B cell (primary cell): ENCODE data around the gene RNF217. TPM values are rescaled to one million over a fixed set of nuclear protein-coding genes. Genes with fewer than 3 reads are reported as not detected.

ENCODE experiments used
- ATAC-seq: fragments of 200-7000 bp; cut with Tn5 transposase; one replicate; pipeline ENCODE4 v1.10.0; 2021; ENCODE audit warnings: low read depth, mild to moderate bottlenecking, moderate number of reproducible peaks, moderate library complexity
- CTCF ChIA-PET: fragments of 350-600 bp; sonication (Branson Sonifier 250); formaldehyde crosslinking; loops from one replicate; lab custom pipeline; 2021; ENCODE audit warnings: antibody characterized with exemption, inconsistent platforms; lab: Charles Lee
- POLR2A ChIA-PET: fragments of 350-600 bp; sonication (Branson Sonifier 250); formaldehyde crosslinking; loops from one replicate; lab custom pipeline; 2021; ENCODE audit warnings: antibody characterized with exemption; lab: Charles Lee
- DNase-seq: peaks from one replicate; pipeline ENCODE4 v3.0.0; 2013
- H2AFZ ChIP-seq: 2 replicates; pipeline ENCODE4 v1.6.1; 2012; ENCODE audit warnings: mild to moderate bottlenecking, low read depth, low read length; ENCODE audit not compliant: insufficient read depth, poor library complexity, severe bottlenecking
- H3K27ac ChIP-seq, 2 donors: 1 replicate in 1 of 2; 2 replicates in 1 of 2; pipeline ENCODE4 v1.5.1; 2012 to 2013; ENCODE audit warnings: low read length in 2 of 2, mild to moderate bottlenecking in 2 of 2, moderate library complexity in 1 of 2
- H3K27me3 ChIP-seq, 4 experiments: fragments of 200-600 bp in 1 of 4; sonication (generic) in 1 of 4; replicated peaks in 1 of 4; 1 replicate in 2 of 4; 2 replicates in 2 of 4; pipeline versions ENCODE4 v1.6.1 to v1.7.0; 2013 to 2016; ENCODE audit warnings: low read length in 3 of 4, mild to moderate bottlenecking in 2 of 4, mixed read lengths in 1 of 4, moderate library complexity in 1 of 4; ENCODE audit not compliant: insufficient read depth in 4 of 4, control insufficient read depth in 3 of 4; ENCODE audit errors: control extremely low read depth in 1 of 4
- H3K36me3 ChIP-seq, 2 experiments: replicated peaks in 1 of 2; 1 replicate in 1 of 2; 2 replicates in 1 of 2; pipeline versions ENCODE4 v1.6.1 to v1.7.1; 2013; ENCODE audit warnings: low read length in 1 of 2; ENCODE audit not compliant: insufficient read depth in 2 of 2, control insufficient read depth in 1 of 2; ENCODE audit errors: control extremely low read depth in 1 of 2, extremely low read depth in 1 of 2
- H3K4me1 ChIP-seq, 2 donors: fragments of 200-600 bp in 1 of 2; sonication (generic) in 1 of 2; 1 replicate in 1 of 2; 2 replicates in 1 of 2; pipeline versions ENCODE4 v1.5.1 to v1.6.1; 2013 to 2017; ENCODE audit warnings: low read length in 2 of 2; ENCODE audit not compliant: control insufficient read depth in 2 of 2, insufficient read depth in 2 of 2
- H3K4me2 ChIP-seq: replicated peaks from 2 replicates; pipeline ENCODE3; 2012; ENCODE audit warnings: mild to moderate bottlenecking, low read depth, low read length; ENCODE audit not compliant: poor library complexity, severe bottlenecking
- H3K4me3 ChIP-seq, 5 experiments: fragments of 200-600 bp in 1 of 5; sonication (generic) in 1 of 5; 1 replicate in 3 of 5; 2 replicates in 2 of 5; pipeline versions ENCODE4 v1.5.1 to v1.7.0; 2011 to 2016; ENCODE audit warnings: low read length in 4 of 5, mild to moderate bottlenecking in 4 of 5, low read depth in 2 of 5, control low read depth in 1 of 5, moderate library complexity in 1 of 5; ENCODE audit not compliant: insufficient read depth in 1 of 5; ENCODE audit errors: control extremely low read depth in 1 of 5, extremely low read depth in 1 of 5
- H3K79me2 ChIP-seq: fragments of 200-600 bp; sonication (generic); one replicate; pipeline ENCODE4 v1.6.0; 2016; ENCODE audit warnings: low read length; ENCODE audit not compliant: control insufficient read depth, insufficient read depth
- H3K9ac ChIP-seq: fragments of 200-600 bp; sonication (generic); 2 replicates; pipeline ENCODE4 v1.6.1; 2017; ENCODE audit warnings: mild to moderate bottlenecking, low read length, moderate library complexity
- H3K9me3 ChIP-seq, 3 donors: one replicate each; pipeline versions ENCODE4 v1.6.1 to v1.7.1; 2013; ENCODE audit warnings: low read length in 2 of 3; ENCODE audit not compliant: control insufficient read depth in 2 of 3, insufficient read depth in 1 of 3; ENCODE audit errors: control extremely low read depth in 1 of 3
- H4K20me1 ChIP-seq: 2 replicates; pipeline ENCODE4 v1.6.0; 2012; ENCODE audit warnings: mild to moderate bottlenecking, low read length; ENCODE audit not compliant: insufficient read depth, control insufficient read depth, poor library complexity, severe bottlenecking
- H3K27ac Mint-ChIP-seq: one replicate; pipeline ENCODE4 v1.8.0; 2021; ENCODE audit warnings: mixed read lengths
- H3K27me3 Mint-ChIP-seq: one replicate; pipeline ENCODE4 v1.8.0; 2021; ENCODE audit warnings: mixed read lengths
- H3K4me1 Mint-ChIP-seq: one replicate; pipeline ENCODE4 v1.8.0; 2021; ENCODE audit warnings: mixed read lengths
- H3K4me3 Mint-ChIP-seq: one replicate; pipeline ENCODE4 v1.8.0; 2021; ENCODE audit warnings: mixed read lengths
- H3K9me3 Mint-ChIP-seq: one replicate; pipeline ENCODE4 v1.8.0; 2022; ENCODE audit warnings: mixed read lengths; ENCODE audit not compliant: insufficient read depth
- EZH2 ChIP-seq: IDR thresholded peaks from 2 replicates; pipeline ENCODE4 v1.6.1; 2012; ENCODE audit warnings: borderline replicate concordance, low read depth, mild to moderate bottlenecking, moderate library complexity, low read length; ENCODE audit not compliant: insufficient read depth, poor library complexity, severe bottlenecking
- WGBS: methylation state at CpG from one replicate; pipeline ENCODE4 v1.1.5; 2013; ENCODE audit warnings: missing lambda C conversion rate; ENCODE audit not compliant: insufficient coverage; 5-methylcytosine and 5-hydroxymethylcytosine counted together
- intact Hi-C: fragments of 100-400 bp; cut with micrococcal nuclease; formaldehyde crosslinking; loops from one replicate; pipeline ENCODE4 v1.10.0; 2022
- polyA plus RNA-seq: library from polyadenylated mRNA; depleted of rRNA; stranded (reverse); fragments of >200 nt; gene quantifications from 2 replicates; pipeline ENCODE4 v1.2.3, GENCODE V29; 2012
- total RNA-seq, 2 donors: library from RNA; stranded (reverse); fragments of 120-200 nt in 1 of 2; gene quantifications; 1 replicate in 1 of 2; 2 replicates in 1 of 2; pipeline versions ENCODE4 v1.2.3 to v1.2.4, GENCODE V29; 2013 to 2022
- TF ChIP-seq, protein P1 (sequence below): fragments of 200-600 bp; IDR thresholded peaks from one replicate; pipeline ENCODE4 v1.8.0; 2022; ENCODE audit warnings: antibody characterized with exemption, mild to moderate bottlenecking

RNF217 gene
- total and polyA plus RNA-seq, 2 donors (not counting 1 experiment from before 2014, with no cell fraction given): 0.03 TPM; not detected in 1

- H4K20me1 ChIP-seq: no peaks in the 10 kb centered on the region
- H3K9ac ChIP-seq: no peak overlapping the region
- no peaks in the 10 kb centered on the region for H3K27me3 Mint-ChIP-seq
- DNase-seq (no peak), ATAC-seq (no peak)
- H3K27ac ChIP-seq: no peak overlapping the region
- WGBS: 90% methylated on average over 2 of the region's 2 CpGs
- TF ChIP-seq EZH2: no peak
- TF ChIP-seq, protein P1, sequence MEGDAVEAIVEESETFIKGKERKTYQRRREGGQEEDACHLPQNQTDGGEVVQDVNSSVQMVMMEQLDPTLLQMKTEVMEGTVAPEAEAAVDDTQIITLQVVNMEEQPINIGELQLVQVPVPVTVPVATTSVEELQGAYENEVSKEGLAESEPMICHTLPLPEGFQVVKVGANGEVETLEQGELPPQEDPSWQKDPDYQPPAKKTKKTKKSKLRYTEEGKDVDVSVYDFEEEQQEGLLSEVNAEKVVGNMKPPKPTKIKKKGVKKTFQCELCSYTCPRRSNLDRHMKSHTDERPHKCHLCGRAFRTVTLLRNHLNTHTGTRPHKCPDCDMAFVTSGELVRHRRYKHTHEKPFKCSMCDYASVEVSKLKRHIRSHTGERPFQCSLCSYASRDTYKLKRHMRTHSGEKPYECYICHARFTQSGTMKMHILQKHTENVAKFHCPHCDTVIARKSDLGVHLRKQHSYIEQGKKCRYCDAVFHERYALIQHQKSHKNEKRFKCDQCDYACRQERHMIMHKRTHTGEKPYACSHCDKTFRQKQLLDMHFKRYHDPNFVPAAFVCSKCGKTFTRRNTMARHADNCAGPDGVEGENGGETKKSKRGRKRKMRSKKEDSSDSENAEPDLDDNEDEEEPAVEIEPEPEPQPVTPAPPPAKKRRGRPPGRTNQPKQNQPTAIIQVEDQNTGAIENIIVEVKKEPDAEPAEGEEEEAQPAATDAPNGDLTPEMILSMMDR: no peak
- H3K79me2 ChIP-seq: no peaks in the 10 kb centered on the region
- ChIA-PET CTCF (no interaction called here), POLR2A (no interaction called here)
- H3K9me3 Mint-ChIP-seq: no peaks in the 10 kb centered on the region
- H3K4me1 ChIP-seq: no peaks in the 10 kb centered on the region
- H3K4me1 Mint-ChIP-seq: no peaks in the 10 kb centered on the region
- intact Hi-C loops: no loop called here
- no peaks in the 10 kb centered on the region for H3K36me3 ChIP-seq
- no peak overlapping the region for H3K27ac Mint-ChIP-seq
- no peak overlapping the region for H3K4me3 Mint-ChIP-seq
- H3K27me3 ChIP-seq: no peaks in the 10 kb centered on the region
- H3K4me2 ChIP-seq: no peak overlapping the region
- H3K9me3 ChIP-seq: no peaks in the 10 kb centered on the region
- H2AFZ ChIP-seq: no peak overlapping the region
- H3K4me3 ChIP-seq: no peak overlapping the region
These were observed 92.1 kb downstream of the RNF217 start for GRCh38 chr6:125054331-125054730.

DNA sequence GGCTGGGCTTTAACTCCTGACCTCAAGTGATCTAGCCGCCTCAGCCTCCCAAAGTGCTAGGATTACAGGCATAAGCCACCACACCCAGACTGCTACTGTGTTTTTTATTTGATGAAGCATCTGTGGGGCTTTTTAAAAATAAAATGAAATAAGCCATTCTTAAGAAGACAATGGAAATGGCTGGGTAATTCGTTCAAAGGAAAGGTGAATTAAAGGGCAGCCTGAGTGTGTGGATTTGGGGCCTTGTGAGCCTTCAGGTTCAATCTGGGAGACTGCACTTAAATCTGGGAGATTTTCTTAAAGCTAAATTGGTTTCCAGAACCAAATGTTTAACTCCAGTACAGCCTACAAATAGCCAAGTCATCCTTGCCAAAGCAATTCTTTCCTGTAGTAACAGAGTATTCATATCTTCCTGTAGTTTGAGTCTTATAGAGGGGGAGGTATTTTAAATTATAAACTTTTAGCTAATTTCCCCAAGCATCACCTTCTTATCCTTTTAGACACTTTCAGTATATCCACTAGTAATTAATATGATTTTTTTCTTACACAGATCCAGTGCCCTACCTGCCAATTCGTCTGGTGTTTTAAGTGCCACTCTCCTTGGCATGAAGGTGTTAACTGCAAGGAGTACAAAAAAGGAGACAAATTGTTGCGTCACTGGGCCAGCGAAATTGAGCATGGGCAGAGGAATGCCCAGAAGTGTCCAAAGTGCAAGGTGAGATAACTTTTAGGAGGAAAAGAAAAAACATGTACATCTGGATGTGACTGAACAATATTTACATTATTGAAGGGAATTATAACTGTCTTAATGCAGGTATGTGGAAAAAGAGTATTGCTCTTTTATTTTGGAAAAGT lies 95.4 kb downstream of the RNF217 start:
- Histone ChIP-seq H3K79me2 (no peaks in the 10 kb centered on the region), H3K27ac (no peak overlapping the region), H3K27me3 (no peaks in the 10 kb centered on the region), H2AFZ (no peak overlapping the region), H3K9me3 (no peaks in the 10 kb centered on the region), H3K4me2 (no peak overlapping the region), H3K36me3 (no peaks in the 10 kb centered on the region), H3K9ac (no peak overlapping the region), H4K20me1 (no peaks in the 10 kb centered on the region), H3K4me3 (no peak overlapping the region), H3K4me1 (no peaks in the 10 kb centered on the region)
- ATAC-seq (no peak), DNase-seq (no peak)
- H3K4me3 Mint-ChIP-seq: no peak overlapping the region
- POLR2A ChIA-PET: no interaction called here
- no peak overlapping the region for H3K27ac Mint-ChIP-seq
- no peaks in the 10 kb centered on the region for H3K27me3 Mint-ChIP-seq
- TF ChIP-seq, protein P1: no peak
- TF ChIP-seq EZH2: no peak
- H3K4me1 Mint-ChIP-seq: no peaks in the 10 kb centered on the region
- intact Hi-C loops: no loop called here
- no peaks in the 10 kb centered on the region for H3K9me3 Mint-ChIP-seq
- WGBS: 94% methylated on average over 4 of the region's 5 CpGs
- CTCF ChIA-PET: interaction anchor here (1.0 kb wide), 1 partner anchor 10 kb away, joined by 3 read pairs; no protein-coding TSS in a partner anchor
